ENCODE measurements around the gene MINDY4B.

The MINDY4B gene

GRCh38 chr3:150898046-150898754, 7.0 kb downstream of the MINDY4B start:
- Histone ChIP-seq H3K4me1 (ENCODE audit: control insufficient read depth in 1 of 2, insufficient read depth in 2 of 2, low read length in 2 of 2) (no peaks in the 10 kb centered on the region), H3K36me3 (ENCODE audit: control insufficient read depth in 1 of 2, insufficient read depth in 2 of 2, low read length in 2 of 2) (no peaks in the 10 kb centered on the region), H3K9me3 (ENCODE audit: control insufficient read depth in 1 of 2, low read length in 2 of 2) (no peaks in the 10 kb centered on the region), H3K27ac (ENCODE audit: low read length) (no peak overlapping the region), H3K27me3 (ENCODE audit: low read depth, low read length) (no peaks in the 10 kb centered on the region), H3K4me3 (ENCODE audit: low read depth in 1 of 2, low read length in 2 of 2) (no peak overlapping the region)

- Histone ChIP-seq H3K4me1 (ENCODE audit: control insufficient read depth in 1 of 2, insufficient read depth in 2 of 2, low read length in 2 of 2) (no peaks in the 10 kb centered on the region), H3K27me3 (ENCODE audit: low read depth, low read length) (no peaks in the 10 kb centered on the region), H3K36me3 (ENCODE audit: control insufficient read depth in 1 of 2, insufficient read depth in 2 of 2, low read length in 2 of 2) (no peaks in the 10 kb centered on the region), H3K4me3 (ENCODE audit: low read depth in 1 of 2, low read length in 2 of 2) (no peak overlapping the region), H3K27ac (ENCODE audit: low read length) (no peak overlapping the region), H3K9me3 (ENCODE audit: control insufficient read depth in 1 of 2, low read length in 2 of 2) (no peaks in the 10 kb centered on the region)
Measured at GRCh38 chr3:150897592-150897991, 7.6 kb downstream of the MINDY4B start.

- no peaks in the 10 kb centered on the region for H3K36me3 ChIP-seq (ENCODE audit: control insufficient read depth in 1 of 2, insufficient read depth in 2 of 2, low read length in 2 of 2)
- no peaks in the 10 kb centered on the region for H3K27me3 ChIP-seq (ENCODE audit: low read depth, low read length)
- no peak overlapping the region for H3K27ac ChIP-seq (ENCODE audit: low read length)
- no peaks in the 10 kb centered on the region for H3K4me1 ChIP-seq (ENCODE audit: control insufficient read depth in 1 of 2, insufficient read depth in 2 of 2, low read length in 2 of 2)
- no peaks in the 10 kb centered on the region for H3K9me3 ChIP-seq (ENCODE audit: control insufficient read depth in 1 of 2, low read length in 2 of 2)
- no peak overlapping the region for H3K4me3 ChIP-seq (ENCODE audit: low read depth in 1 of 2, low read length in 2 of 2)
Measured at GRCh38 chr3:150890831-150891230, 14.4 kb downstream of the MINDY4B start.

GRCh38 chr3:150890295-150890694, 14.9 kb downstream of the MINDY4B start:
- H3K9me3 ChIP-seq (ENCODE audit: control insufficient read depth in 1 of 2, low read length in 2 of 2): no peaks in the 10 kb centered on the region
- H3K4me1 ChIP-seq (ENCODE audit: control insufficient read depth in 1 of 2, insufficient read depth in 2 of 2, low read length in 2 of 2): no peaks in the 10 kb centered on the region
- no peaks in the 10 kb centered on the region for H3K27me3 ChIP-seq (ENCODE audit: low read depth, low read length)
- no peaks in the 10 kb centered on the region for H3K36me3 ChIP-seq (ENCODE audit: control insufficient read depth in 1 of 2, insufficient read depth in 2 of 2, low read length in 2 of 2)
- no peak overlapping the region for H3K4me3 ChIP-seq (ENCODE audit: low read depth in 1 of 2, low read length in 2 of 2)
- H3K27ac ChIP-seq (ENCODE audit: low read length): no peak overlapping the region

GRCh38 chr3:150889106-150889505, 16.1 kb downstream of the MINDY4B start:
- no peak overlapping the region for H3K4me3 ChIP-seq (ENCODE audit: low read depth in 1 of 2, low read length in 2 of 2)
- H3K27ac ChIP-seq (ENCODE audit: low read length): no peak overlapping the region
- H3K4me1 ChIP-seq (ENCODE audit: control insufficient read depth in 1 of 2, insufficient read depth in 2 of 2, low read length in 2 of 2): no peaks in the 10 kb centered on the region

GRCh38 chr3:150887031-150887430, 18.2 kb downstream of the MINDY4B start:
- Histone ChIP-seq H3K9me3 (ENCODE audit: control insufficient read depth in 1 of 2, low read length in 2 of 2) (no peaks in the 10 kb centered on the region), H3K27me3 (ENCODE audit: low read depth, low read length) (no peaks in the 10 kb centered on the region), H3K4me1 (ENCODE audit: control insufficient read depth in 1 of 2, insufficient read depth in 2 of 2, low read length in 2 of 2) (no peaks in the 10 kb centered on the region), H3K27ac (ENCODE audit: low read length) (no peak overlapping the region), H3K4me3 (ENCODE audit: low read depth in 1 of 2, low read length in 2 of 2) (no peak overlapping the region), H3K36me3 (ENCODE audit: control insufficient read depth in 1 of 2, insufficient read depth in 2 of 2, low read length in 2 of 2) (no peaks in the 10 kb centered on the region)

More at GRCh38 chr3:150889106-150889505, 16.1 kb downstream of the MINDY4B start:
- Histone ChIP-seq H3K27me3 (ENCODE audit: low read depth, low read length) (no peaks in the 10 kb centered on the region), H3K36me3 (ENCODE audit: control insufficient read depth in 1 of 2, insufficient read depth in 2 of 2, low read length in 2 of 2) (no peaks in the 10 kb centered on the region), H3K9me3 (ENCODE audit: control insufficient read depth in 1 of 2, low read length in 2 of 2) (no peaks in the 10 kb centered on the region)

GRCh38 chr3:150885535-150885934, 19.7 kb downstream of the MINDY4B start:
- H3K4me3 ChIP-seq (ENCODE audit: low read depth in 1 of 2, low read length in 2 of 2): no peak overlapping the region
- no peak overlapping the region for H3K27ac ChIP-seq (ENCODE audit: low read length)
- no peaks in the 10 kb centered on the region for H3K9me3 ChIP-seq (ENCODE audit: control insufficient read depth in 1 of 2, low read length in 2 of 2)

GRCh38 chr3:150878996-150879575, 26.2 kb downstream of the MINDY4B start:
- no peaks in the 10 kb centered on the region for H3K4me1 ChIP-seq (ENCODE audit: control insufficient read depth in 1 of 2, insufficient read depth in 2 of 2, low read length in 2 of 2)
- no peaks in the 10 kb centered on the region for H3K36me3 ChIP-seq (ENCODE audit: control insufficient read depth in 1 of 2, insufficient read depth in 2 of 2, low read length in 2 of 2)
- H3K27me3 ChIP-seq (ENCODE audit: low read depth, low read length): no peaks in the 10 kb centered on the region
- H3K4me3 ChIP-seq (ENCODE audit: low read depth in 1 of 2, low read length in 2 of 2): no peak overlapping the region
- H3K9me3 ChIP-seq (ENCODE audit: control insufficient read depth in 1 of 2, low read length in 2 of 2): no peaks in the 10 kb centered on the region
- no peak overlapping the region for H3K27ac ChIP-seq (ENCODE audit: low read length)

More at GRCh38 chr3:150885535-150885934, 19.7 kb downstream of the MINDY4B start:
- H3K27me3 ChIP-seq (ENCODE audit: low read depth, low read length): no peaks in the 10 kb centered on the region
- H3K36me3 ChIP-seq (ENCODE audit: control insufficient read depth in 1 of 2, insufficient read depth in 2 of 2, low read length in 2 of 2): no peaks in the 10 kb centered on the region
- H3K4me1 ChIP-seq (ENCODE audit: control insufficient read depth in 1 of 2, insufficient read depth in 2 of 2, low read length in 2 of 2): no peaks in the 10 kb centered on the region

GRCh38 chr3:150878290-150878689, 26.9 kb downstream of the MINDY4B start:
- Histone ChIP-seq H3K4me1 (ENCODE audit: control insufficient read depth in 1 of 2, insufficient read depth in 2 of 2, low read length in 2 of 2) (no peaks in the 10 kb centered on the region), H3K27ac (ENCODE audit: low read length) (no peak overlapping the region), H3K4me3 (ENCODE audit: low read depth in 1 of 2, low read length in 2 of 2) (no peak overlapping the region), H3K27me3 (ENCODE audit: low read depth, low read length) (no peaks in the 10 kb centered on the region), H3K36me3 (ENCODE audit: control insufficient read depth in 1 of 2, insufficient read depth in 2 of 2, low read length in 2 of 2) (no peaks in the 10 kb centered on the region), H3K9me3 (ENCODE audit: control insufficient read depth in 1 of 2, low read length in 2 of 2) (no peaks in the 10 kb centered on the region)

GRCh38 chr3:150877303-150877702, 27.9 kb downstream of the MINDY4B start:
- Histone ChIP-seq H3K27ac (ENCODE audit: low read length) (no peak overlapping the region), H3K9me3 (ENCODE audit: control insufficient read depth in 1 of 2, low read length in 2 of 2) (no peaks in the 10 kb centered on the region), H3K4me3 (ENCODE audit: low read depth in 1 of 2, low read length in 2 of 2) (no peak overlapping the region), H3K4me1 (ENCODE audit: control insufficient read depth in 1 of 2, insufficient read depth in 2 of 2, low read length in 2 of 2) (no peaks in the 10 kb centered on the region), H3K27me3 (ENCODE audit: low read depth, low read length) (no peaks in the 10 kb centered on the region), H3K36me3 (ENCODE audit: control insufficient read depth in 1 of 2, insufficient read depth in 2 of 2, low read length in 2 of 2) (no peaks in the 10 kb centered on the region)

- no peak overlapping the region for H3K4me3 ChIP-seq (ENCODE audit: low read depth in 1 of 2, low read length in 2 of 2)
- no peaks in the 10 kb centered on the region for H3K36me3 ChIP-seq (ENCODE audit: control insufficient read depth in 1 of 2, insufficient read depth in 2 of 2, low read length in 2 of 2)
- no peaks in the 10 kb centered on the region for H3K9me3 ChIP-seq (ENCODE audit: control insufficient read depth in 1 of 2, low read length in 2 of 2)
- no peaks in the 10 kb centered on the region for H3K27me3 ChIP-seq (ENCODE audit: low read depth, low read length)
- H3K27ac ChIP-seq (ENCODE audit: low read length): no peak overlapping the region
- no peaks in the 10 kb centered on the region for H3K4me1 ChIP-seq (ENCODE audit: control insufficient read depth in 1 of 2, insufficient read depth in 2 of 2, low read length in 2 of 2)
Measured at GRCh38 chr3:150876611-150877265, 28.5 kb downstream of the MINDY4B start.
